H1 (cell line): ENCODE results near the gene GNAI1. TPM values are rescaled to one million over a fixed set of nuclear protein-coding genes. Genes with fewer than 3 reads are reported as not detected.

Experiments used
- MAFK ChIP-seq: IDR thresholded peaks from 2 replicates; pipeline ENCODE4 v1.6.1; 2012; ENCODE audit warnings: low read depth, mild to moderate bottlenecking, improper control_type of control experiment, low read length
- PHF8 ChIP-seq: fragments of 200-600 bp; sonication (generic); conservative IDR thresholded peaks from 2 replicates; pipeline ENCODE4 v1.7.1; 2012; ENCODE audit warnings: low read depth, mild to moderate bottlenecking, inconsistent platforms, low read length, moderate library complexity
- POU5F1 ChIP-seq: IDR thresholded peaks from 2 replicates; pipeline ENCODE4 v1.6.1; 2011; ENCODE audit warnings: low read depth, mild to moderate bottlenecking, low read length, moderate library complexity
- TAF1 ChIP-seq: IDR thresholded peaks from 2 replicates; pipeline ENCODE4 v1.6.1; 2011; ENCODE audit warnings: mild to moderate bottlenecking, low read depth, low read length
- polyA plus RNA-seq, 7 experiments: library from polyadenylated mRNA; depleted of rRNA in 3 of 7; stranded (reverse) in 5 of 7; unstranded in 2 of 7; fragments of >200 nt in 5 of 7; fragments of 200-250 nt in 2 of 7; gene quantifications; 1 replicate in 5 of 7; 2 replicates in 1 of 7; 4 replicates in 1 of 7; pipeline versions ENCODE4 v1.2.1 to v1.2.3, GENCODE V29; 2011 to 2013; ENCODE audit warnings: missing spikeins in 2 of 7, mixed read lengths in 2 of 7
- total RNA-seq: library from RNA; stranded (reverse); fragmentation: NEBNext Ultra II Directional; extraction: Animal tissue kit (Norgen Biotek cat#: 25700); gene quantifications from 2 replicates; pipeline ENCODE4 v1.2.1, GENCODE V29; 2021

GNAI1 gene
- total and polyA plus RNA-seq, 2 of the 8 experiments (the other 6 are each of a cell fraction or from before 2014, with no cell fraction given), result 8.0 to 29.5 TPM

DNA sequence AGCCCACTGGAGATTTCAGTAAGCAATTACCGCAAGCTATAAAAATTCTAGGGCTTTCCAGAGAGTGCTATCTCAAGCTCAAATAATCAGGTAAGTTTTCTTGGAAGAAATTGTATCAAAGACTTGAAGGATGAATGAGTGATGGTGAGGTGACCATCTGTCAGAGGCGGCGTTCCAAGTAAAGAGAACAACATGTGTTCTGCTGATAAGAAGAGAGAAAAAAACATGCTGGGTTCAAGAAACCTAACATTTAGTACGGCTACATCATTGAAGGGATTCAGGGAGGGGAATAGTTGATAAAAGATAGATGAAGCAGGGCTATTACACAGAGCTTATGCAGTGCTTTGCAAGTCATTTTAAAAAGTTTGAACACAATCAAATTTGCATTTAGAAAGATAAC is 100.7 kb downstream of the GNAI1 start (continued):
- TF ChIP-seq TAF1 (no peak), POU5F1 (no peak), PHF8 (no peak), MAFK (no peak)
